Activated naive CD4-positive, alpha-beta T cell treated with anti-CD3 and anti-CD28 coated beads, Interleukin-2, amount 10 ng/mL, durations not matched to agents 7 days and 5 days (primary cell): ENCODE results near the gene MCM9.
A peak's percentile ranks its signal among the peaks of the same experiment; 100 is the strongest.

Experiments
- CTCF ChIA-PET: fragments of 350-600 bp; sonication (Branson Sonifier 250); formaldehyde crosslinking; loops from one replicate; lab custom pipeline; 2021; ENCODE audit warnings: antibody characterized with exemption; lab: Charles Lee
- DNase-seq: peaks from one replicate; pipeline ENCODE4 v3.0.0-alpha.2; 2020
- H3K27ac Mint-ChIP-seq: one replicate; pipeline ENCODE4 v1.8.0; 2021; ENCODE audit warnings: mild to moderate bottlenecking, moderate library complexity, mixed read lengths
- H3K27me3 Mint-ChIP-seq: one replicate; pipeline ENCODE4 v1.8.0; 2021; ENCODE audit warnings: mild to moderate bottlenecking, mixed read lengths
- H3K36me3 Mint-ChIP-seq: one replicate; pipeline ENCODE4 v1.8.0; 2021; ENCODE audit warnings: mixed read lengths
- H3K4me1 Mint-ChIP-seq: one replicate; pipeline ENCODE4 v1.8.0; 2021; ENCODE audit warnings: mixed read lengths
- H3K4me3 Mint-ChIP-seq: one replicate; pipeline ENCODE4 v1.8.0; 2021; ENCODE audit warnings: mild to moderate bottlenecking, moderate library complexity, mixed read lengths
- H3K9me3 Mint-ChIP-seq: one replicate; pipeline ENCODE4 v1.8.0; 2021; ENCODE audit warnings: mixed read lengths

Gene MCM9

GRCh38 chr6:118895261-118895560 is 39.7 kb downstream of the MCM9 start:
- H3K4me1 Mint-ChIP-seq: peaks cover 60% of the 10 kb centered on the region
- H3K27ac Mint-ChIP-seq: peak overlapping the region; percentile 92

DNA sequence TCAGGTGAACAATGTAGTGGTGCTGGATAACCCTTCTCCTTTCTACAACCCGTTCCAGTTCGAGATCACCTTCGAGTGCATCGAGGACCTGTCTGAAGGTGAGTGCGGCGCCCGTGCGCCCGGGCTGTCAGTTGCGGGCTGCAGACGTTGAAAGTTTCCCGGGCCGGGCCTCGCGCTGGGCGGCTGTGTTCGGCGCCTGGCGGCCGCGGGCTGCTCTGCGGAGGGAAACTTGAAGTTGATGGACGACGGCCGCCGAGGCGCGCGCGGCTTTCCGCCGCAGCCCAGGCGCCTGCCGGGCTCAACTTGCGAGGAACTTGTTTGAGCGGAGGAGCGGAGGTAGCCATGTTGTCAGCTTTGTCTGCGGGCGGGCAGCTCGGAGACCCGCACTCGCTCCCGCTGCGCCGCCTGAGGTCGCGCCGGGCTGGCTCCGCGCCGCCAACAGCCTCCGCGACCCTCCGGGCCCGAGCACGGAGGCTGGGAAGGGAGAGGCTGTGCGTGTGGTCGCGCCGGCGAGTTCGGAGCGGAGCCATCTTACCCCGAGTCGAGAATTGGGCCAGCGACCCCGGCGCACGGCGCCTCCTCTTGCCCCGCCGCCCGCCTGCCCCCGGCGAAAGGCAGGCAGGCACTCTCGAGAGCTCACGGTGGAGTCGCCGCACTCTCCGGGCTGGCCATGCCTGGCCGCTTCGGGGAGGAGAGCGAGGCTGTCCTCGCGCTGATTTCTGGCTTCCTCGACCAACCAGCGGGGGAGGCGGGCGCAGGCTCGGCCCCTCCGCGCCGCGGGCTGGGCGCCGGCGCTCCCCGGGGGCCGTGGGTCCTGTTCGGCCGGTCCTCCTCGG is 40.3 kb downstream of the MCM9 start:
- Mint-ChIP-seq H3K4me1 (peaks cover 56% of the 10 kb centered on the region), H3K27me3 (no peaks in the 10 kb centered on the region), H3K27ac (peak overlapping the region; percentile 100), H3K4me3 (peak overlapping the region; percentile 92), H3K9me3 (no peaks in the 10 kb centered on the region), H3K36me3 (peaks cover 24% of the 10 kb centered on the region)
- CTCF ChIA-PET: interaction anchor here (1.0 to 4.9 kb wide), 2 partner anchors 93 to 185 kb away, joined by 3 to 28 read pairs; no protein-coding TSS in a partner anchor
- DNase-seq: peak; percentile 75

More at GRCh38 chr6:118895261-118895560, 39.7 kb downstream of the MCM9 start:
- H3K36me3 Mint-ChIP-seq: peaks cover 28% of the 10 kb centered on the region
- CTCF ChIA-PET: interaction anchor here (1.0 to 4.9 kb wide), 3 partner anchors 50 to 185 kb away, joined by 3 to 28 read pairs (median 8); no protein-coding TSS in a partner anchor
- peak overlapping the region; percentile 92 for H3K4me3 Mint-ChIP-seq
- no peak for DNase-seq
- H3K9me3 Mint-ChIP-seq: no peaks in the 10 kb centered on the region
- no peaks in the 10 kb centered on the region for H3K27me3 Mint-ChIP-seq

- Mint-ChIP-seq H3K4me1 (peaks cover 55% of the 10 kb centered on the region), H3K27ac (peak within 1 kb of the TSS; percentile 100), H3K27me3 (no peaks in the 10 kb centered on the region), H3K4me3 (peak within 1 kb of the TSS; percentile 92), H3K36me3 (peaks cover 22% of the 10 kb centered on the region), H3K9me3 (no peaks in the 10 kb centered on the region)
- CTCF ChIA-PET: interaction anchor here (1.4 to 4.9 kb wide), 2 partner anchors 49 to 92 kb away, joined by 3 to 28 read pairs; no protein-coding TSS in a partner anchor
- peak; percentile 98 for DNase-seq
Observed at GRCh38 chr6:118893807-118894424, 41.0 kb downstream of the MCM9 start, which contains the start of gene ASF1A. Gene ASF1A (plus strand): TSS chr6:118894152. CDS start chr6:118894414, 262 bp downstream.

DNA sequence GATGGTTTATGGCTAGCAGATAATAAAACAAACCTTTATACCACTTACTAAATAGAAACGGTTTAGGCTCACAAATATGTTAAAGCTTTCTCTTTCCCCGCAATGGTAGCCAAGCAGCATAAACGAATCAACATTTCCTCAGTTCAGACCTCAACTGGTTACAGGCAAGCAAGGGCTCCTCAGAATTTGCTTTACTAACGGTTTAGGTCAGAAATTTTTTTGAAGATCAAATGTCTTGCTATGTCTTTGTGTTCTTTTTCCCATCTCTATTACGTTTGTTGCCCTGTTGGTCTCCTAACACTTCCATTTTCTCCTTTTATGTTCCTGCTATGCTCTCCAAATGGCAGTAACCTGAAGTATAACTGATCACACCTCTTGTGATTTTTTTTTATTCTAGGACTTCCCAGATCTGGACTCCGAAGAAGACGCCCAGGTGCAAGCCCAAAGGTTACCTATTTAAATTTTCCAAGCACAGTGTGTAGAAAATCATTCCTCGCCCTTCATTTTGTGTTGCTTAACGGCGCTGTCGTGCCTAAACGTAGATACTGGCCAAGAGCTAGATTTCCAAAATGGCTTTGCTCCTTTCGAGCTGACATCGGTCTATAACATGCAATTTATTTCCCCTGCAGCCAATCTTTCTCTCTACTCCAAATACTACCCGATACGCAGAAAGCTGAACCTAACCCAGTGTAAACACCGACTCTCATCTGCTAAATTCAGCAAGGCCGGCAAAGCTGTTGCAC is 41.7 kb downstream of the MCM9 start:
- Mint-ChIP-seq H3K27ac (peak overlapping the region; percentile 100), H3K4me3 (peak overlapping the region; percentile 92), H3K27me3 (no peaks in the 10 kb centered on the region), H3K36me3 (peaks cover 24% of the 10 kb centered on the region), H3K4me1 (peaks cover 49% of the 10 kb centered on the region), H3K9me3 (no peaks in the 10 kb centered on the region)
- CTCF ChIA-PET: interaction anchor here (1.4 to 4.9 kb wide), 2 partner anchors 48 to 92 kb away, joined by 3 to 28 read pairs; no protein-coding TSS in a partner anchor
- DNase-seq: peak; percentile 68

DNA sequence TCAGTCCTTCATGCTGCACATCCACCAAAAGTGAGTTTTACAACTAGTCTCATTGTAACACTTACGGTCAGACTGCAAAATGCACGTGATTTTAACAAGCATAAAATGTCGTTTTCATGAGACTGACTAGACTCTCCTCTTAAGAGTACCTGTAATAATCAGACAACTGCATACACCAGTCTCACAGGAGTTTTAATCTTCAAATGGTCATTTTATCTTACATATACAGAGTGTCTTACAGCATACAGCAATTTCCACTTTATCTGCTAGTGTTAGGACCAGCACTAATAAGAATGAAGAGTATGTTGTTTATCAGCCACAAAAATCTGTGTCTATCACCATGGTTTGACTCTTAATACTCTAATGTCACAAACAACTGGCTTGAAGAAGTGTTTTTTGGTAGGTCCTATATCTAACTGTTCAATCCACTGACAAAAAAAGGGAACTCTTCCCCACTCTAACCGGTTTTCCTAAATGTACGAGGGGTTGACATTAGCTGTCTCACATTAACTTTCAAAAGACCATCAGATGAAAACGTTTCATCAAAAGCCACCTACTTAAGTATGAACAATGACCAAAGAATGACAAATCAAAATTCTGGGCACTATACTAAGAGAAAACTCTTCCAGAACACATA is 42.5 kb downstream of the MCM9 start:
- Mint-ChIP-seq H3K27me3 (no peaks in the 10 kb centered on the region), H3K36me3 (peaks cover 24% of the 10 kb centered on the region), H3K4me3 (peak overlapping the region; percentile 92), H3K9me3 (no peaks in the 10 kb centered on the region), H3K4me1 (peaks cover 43% of the 10 kb centered on the region), H3K27ac (peak overlapping the region; percentile 100)
- DNase-seq: no peak
- CTCF ChIA-PET: interaction anchor here (1.4 to 1.6 kb wide), 2 partner anchors 11 to 48 kb away, joined by 3 to 4 read pairs; no protein-coding TSS in a partner anchor

GRCh38 chr6:118890997-118891790 is 43.8 kb downstream of the MCM9 start:
- Mint-ChIP-seq H3K4me1 (peaks cover 36% of the 10 kb centered on the region), H3K36me3 (peaks cover 24% of the 10 kb centered on the region), H3K27ac (peak overlapping the region; percentile 100), H3K4me3 (peak overlapping the region; percentile 92), H3K27me3 (no peaks in the 10 kb centered on the region), H3K9me3 (no peaks in the 10 kb centered on the region)
- DNase-seq: no peak
- CTCF ChIA-PET: interaction anchor here (0.5 to 1.6 kb wide), 4 partner anchors 9 to 114 kb away, joined by 3 to 4 read pairs (median 4); no protein-coding TSS in a partner anchor

DNA sequence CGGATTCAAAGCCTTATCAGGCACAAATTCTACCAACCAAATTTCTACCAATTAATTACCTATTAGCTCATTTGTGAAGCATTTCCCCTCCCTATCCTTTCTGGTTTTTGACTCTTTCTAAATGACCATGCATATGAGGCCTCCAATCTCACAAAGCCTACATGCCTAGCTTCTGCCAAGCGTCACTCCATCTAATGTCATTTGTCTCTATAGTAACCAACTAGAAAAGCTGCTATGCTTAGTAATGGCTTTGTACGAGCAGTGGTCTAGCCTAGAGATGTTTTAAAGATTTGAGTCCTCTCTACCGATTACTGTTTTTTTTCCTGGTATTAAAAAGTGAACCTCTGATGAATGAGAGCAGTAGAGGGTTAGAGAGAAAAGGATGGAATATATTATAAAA is 45.8 kb downstream of the MCM9 start:
- no peak for DNase-seq
- Mint-ChIP-seq H3K27ac (no peak overlapping the region), H3K27me3 (no peaks in the 10 kb centered on the region), H3K9me3 (no peaks in the 10 kb centered on the region), H3K4me1 (peaks cover 41% of the 10 kb centered on the region), H3K36me3 (peaks cover 24% of the 10 kb centered on the region), H3K4me3 (no peak overlapping the region)
- CTCF ChIA-PET: interaction anchor here (1.1 kb wide), 1 partner anchor 13 kb away, joined by 3 read pairs; no protein-coding TSS in a partner anchor

DNA sequence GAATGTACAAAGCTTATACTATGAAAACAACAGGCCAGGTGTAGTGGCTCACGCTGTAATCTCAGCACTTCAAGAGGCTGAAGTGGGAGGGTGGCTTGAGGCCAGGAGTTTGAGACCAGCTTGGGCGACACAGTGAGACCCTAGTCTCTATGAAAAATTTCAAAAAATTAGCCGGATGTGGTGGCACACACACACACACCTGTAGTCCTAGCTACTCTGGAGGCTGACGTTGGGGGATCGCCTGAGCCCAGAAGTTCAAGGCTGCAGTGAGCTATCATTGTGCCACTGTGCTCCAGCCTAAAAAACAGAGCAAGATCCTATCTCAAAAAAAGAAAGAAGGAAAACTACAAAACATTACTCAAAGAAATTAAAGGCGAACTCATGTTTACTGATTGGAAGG is 48.3 kb downstream of the MCM9 start:
- CTCF ChIA-PET: no interaction called here
- Mint-ChIP-seq H3K27ac (no peak overlapping the region), H3K9me3 (no peaks in the 10 kb centered on the region), H3K4me3 (no peak overlapping the region), H3K4me1 (peaks cover 36% of the 10 kb centered on the region), H3K36me3 (peaks cover 20% of the 10 kb centered on the region), H3K27me3 (no peaks in the 10 kb centered on the region)
- DNase-seq: no peak

DNA sequence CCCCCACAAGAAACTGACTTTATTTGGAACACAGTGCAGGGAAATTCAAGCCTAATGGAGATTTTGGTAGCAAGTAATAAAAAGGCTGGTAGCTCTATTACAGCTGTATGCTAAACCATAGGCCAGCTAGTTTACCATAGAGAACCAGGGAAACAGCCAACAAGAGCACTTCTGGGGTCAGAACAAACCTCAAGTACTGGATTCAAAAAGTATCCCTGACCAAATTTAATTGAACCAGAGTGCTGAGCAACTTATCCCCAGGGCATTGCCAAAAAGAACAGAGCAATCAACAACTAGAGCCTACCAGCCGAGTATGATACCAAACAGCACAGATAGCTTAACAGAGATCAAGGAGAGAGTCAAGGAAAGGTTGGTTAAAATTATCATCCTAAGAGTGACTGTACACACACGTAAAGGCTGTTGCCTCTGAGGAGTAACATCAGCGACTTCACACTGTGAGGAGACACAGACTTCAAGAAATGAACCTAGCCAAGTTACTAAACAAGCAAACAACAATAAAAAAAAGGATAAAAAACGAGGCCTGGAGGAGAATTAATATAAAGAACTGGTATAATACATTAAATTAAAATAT is 52.5 kb downstream of the MCM9 start:
- no peak for DNase-seq
- Mint-ChIP-seq H3K4me1 (peaks cover 32% of the 10 kb centered on the region), H3K36me3 (peaks cover 9% of the 10 kb centered on the region), H3K27ac (no peak overlapping the region), H3K9me3 (peaks cover 1% of the 10 kb centered on the region), H3K4me3 (no peak overlapping the region), H3K27me3 (no peaks in the 10 kb centered on the region)
- CTCF ChIA-PET: interaction anchor here (1.2 to 1.7 kb wide), 3 partner anchors 9 to 82 kb away, joined by 3 to 4 read pairs (median 4); no protein-coding TSS in a partner anchor

DNA sequence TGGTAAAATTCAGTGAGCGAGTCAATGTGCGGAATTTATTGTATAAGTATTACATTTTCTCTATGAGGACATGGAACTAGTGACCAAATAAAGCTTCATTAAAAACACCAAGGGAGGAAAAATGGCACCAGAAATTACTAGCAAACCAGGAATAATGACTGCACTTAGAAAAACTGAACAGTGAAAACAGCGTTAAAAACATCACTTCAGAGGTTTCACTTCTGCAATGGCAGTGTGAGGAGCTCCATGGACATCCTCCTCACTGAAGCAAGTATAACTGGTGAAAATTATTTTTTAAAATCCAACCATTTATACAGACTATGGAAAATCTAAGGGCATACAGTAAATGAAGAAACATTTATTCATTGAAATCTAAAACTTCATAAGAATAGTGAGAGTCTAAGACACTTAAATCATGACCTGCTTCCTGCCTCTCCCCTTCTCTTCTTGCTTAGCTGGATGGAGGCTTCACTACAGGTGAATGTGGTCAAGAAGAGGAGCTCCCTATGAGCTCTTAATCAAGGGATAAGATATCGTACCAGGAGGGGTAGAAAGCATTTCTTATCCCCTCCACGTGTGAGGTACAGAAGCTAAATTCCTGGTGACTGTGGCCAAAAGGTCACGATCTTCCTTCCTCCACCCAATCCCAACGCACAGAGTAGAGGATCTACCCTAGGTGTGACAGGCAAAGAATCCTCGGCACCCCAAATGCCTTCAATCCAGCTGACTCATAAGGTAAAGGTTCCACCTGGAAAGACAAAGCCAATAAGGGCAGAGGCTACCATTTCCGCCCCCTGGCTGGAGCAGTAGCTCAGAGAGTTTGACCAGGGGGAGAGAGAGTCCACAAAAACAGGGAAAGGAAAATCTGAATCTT is 53.3 kb downstream of the MCM9 start:
- H3K4me1 Mint-ChIP-seq: peaks cover 32% of the 10 kb centered on the region
- no peak overlapping the region for H3K27ac Mint-ChIP-seq
- no peak for DNase-seq
- peaks cover 1% of the 10 kb centered on the region for H3K9me3 Mint-ChIP-seq
- CTCF ChIA-PET: interaction anchor here (1.3 to 1.7 kb wide), 2 partner anchors 10 to 81 kb away, joined by 3 to 4 read pairs; no protein-coding TSS in a partner anchor
- H3K4me3 Mint-ChIP-seq: no peak overlapping the region
- H3K27me3 Mint-ChIP-seq: no peaks in the 10 kb centered on the region
- H3K36me3 Mint-ChIP-seq: peaks cover 9% of the 10 kb centered on the region

GRCh38 chr6:118877806-118878205 is 57.2 kb downstream of the MCM9 start:
- Mint-ChIP-seq H3K9me3 (peaks cover 1% of the 10 kb centered on the region), H3K4me1 (peaks cover 29% of the 10 kb centered on the region), H3K4me3 (no peak overlapping the region), H3K27me3 (no peaks in the 10 kb centered on the region), H3K27ac (no peak overlapping the region), H3K36me3 (peaks cover 17% of the 10 kb centered on the region)
- no peak for DNase-seq
- CTCF ChIA-PET: no interaction called here

DNA sequence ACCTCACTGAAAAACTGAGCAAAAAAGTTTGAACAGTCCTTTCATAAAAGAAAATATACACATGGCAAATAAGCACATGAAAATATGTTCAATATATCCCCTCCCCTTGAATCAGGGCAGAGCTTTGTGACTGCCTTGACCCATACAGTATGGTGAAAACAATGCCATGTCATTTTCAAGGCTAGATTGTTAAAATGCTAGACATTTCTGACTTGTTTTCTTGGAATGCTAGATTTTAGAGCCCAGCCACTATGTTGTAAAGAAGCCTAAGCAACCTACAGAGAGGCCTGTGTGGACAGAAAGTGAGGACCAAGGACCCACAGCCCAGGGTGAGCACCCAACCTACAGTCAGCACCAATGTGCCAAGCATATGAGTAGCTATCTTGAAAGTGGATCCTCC is 58.1 kb downstream of the MCM9 start:
- no peaks in the 10 kb centered on the region for H3K27me3 Mint-ChIP-seq
- no peak overlapping the region for H3K4me3 Mint-ChIP-seq
- no peak for DNase-seq
- CTCF ChIA-PET: interaction anchor here (0.6 kb wide), 1 partner anchor 306 kb away, joined by 3 read pairs; no protein-coding TSS in a partner anchor
- H3K4me1 Mint-ChIP-seq: peaks cover 21% of the 10 kb centered on the region
- H3K9me3 Mint-ChIP-seq: peaks cover 1% of the 10 kb centered on the region
- H3K36me3 Mint-ChIP-seq: peaks cover 15% of the 10 kb centered on the region
- H3K27ac Mint-ChIP-seq: no peak overlapping the region
